Liver (tissue), 5 donors: ENCODE results near the gene RHEB. TPM values are rescaled to one million over a fixed set of nuclear protein-coding genes. Genes with fewer than 3 reads are reported as not detected.

Experiments
- polyA plus RNA-seq, 2 donors: library from polyadenylated mRNA; stranded (reverse) in 1 of 2; unstranded in 1 of 2; fragments of 200-250 nt in 1 of 2; fragments of >200 nt in 1 of 2; fragmentation: Nextera tagmentation in 1 of 2; extraction: Ambion mirVana in 1 of 2; gene quantifications; one replicate each; pipeline versions ENCODE4 v1.2.1 to v1.2.3, GENCODE V29; 2013 to 2015
- small RNA-seq: library from RNA; depleted of rRNA; stranded (forward); fragments of <200 nt; gene quantifications from one replicate; pipeline ENCODE3, GENCODE V24; 2014
- total RNA-seq, 2 donors: library from RNA; depleted of rRNA; stranded (reverse); fragments of >200 nt; gene quantifications; one replicate each; pipeline ENCODE4 v1.2.3, GENCODE V29; 2014
- donor health status: healthy.
- donor health status: healthy.
- donor health status: healthy.

The RHEB gene
- total and polyA plus RNA-seq, 4 donors: 29.5 to 59.0 (median 36.5) TPM

Small RNA genes within 50 kb of the gene (small RNA-seq; reads per million reads assigned to genes)
- gene MIR3907: not detected
- gene RN7SL76P: not detected

Other genes starting within 250 kb of the RHEB start
- gene NUB1, start 178.1 kb downstream of the RHEB start, total RNA-seq: 10 to 100 TPM; 14.0 to 27.9 TPM
- gene NUB1, start 178.1 kb downstream of the RHEB start, polyA plus RNA-seq: 10 to 100 TPM; 18.7 to 19.0 TPM
- gene WDR86, start 109.9 kb downstream of the RHEB start, total RNA-seq: 1 to 10 TPM in 1 of 2 donors, under 1 TPM in 1; 0.75 to 4.9 TPM
- gene WDR86, start 109.9 kb downstream of the RHEB start, polyA plus RNA-seq: under 1 TPM; 0.35 to 0.78 TPM
- gene CRYGN, start 79.8 kb downstream of the RHEB start, total RNA-seq: under 1 TPM in 1 of 2 donors, not detected in 1; under 0.01 TPM
- under 1 TPM in 1 of 2 donors, not detected in 1; 0.02 TPM for gene CRYGN, start 79.8 kb downstream of the RHEB start, polyA plus RNA-seq